Activated CD4-positive, alpha-beta T cell treated with anti-CD3 and anti-CD28 coated beads for 36 hours (primary cell): ENCODE measurements around the gene IFNL4. TPM values are rescaled to one million over a fixed set of nuclear protein-coding genes. Genes with fewer than 3 reads are reported as not detected.
"Not testable (repeated sequence)": the region's sequence is repeated elsewhere in the genome, so short reads cannot be mapped to it uniquely, and the experiment has no call there.

Source experiments
- ATAC-seq: fragments of 200-7000 bp; cut with Tn5 transposase; one replicate; pipeline ENCODE4 v1.10.0; 2021; ENCODE audit warnings: mild to moderate bottlenecking, moderate library complexity
- CTCF ChIA-PET: fragments of 350-600 bp; sonication (Branson Sonifier 250); formaldehyde crosslinking; loops from one replicate; lab custom pipeline; 2021; ENCODE audit warnings: antibody characterized with exemption; lab: Charles Lee
- POLR2A ChIA-PET: fragments of 350-600 bp; sonication (Branson Sonifier 250); formaldehyde crosslinking; loops from one replicate; lab custom pipeline; 2021; ENCODE audit warnings: antibody characterized with exemption, inconsistent platforms; lab: Charles Lee
- DNase-seq: peaks from one replicate; pipeline ENCODE4 v3.0.0-alpha.2; 2020
- H3K27ac Mint-ChIP-seq: one replicate; pipeline ENCODE4 v1.8.0; 2021; ENCODE audit warnings: mixed read lengths
- H3K27me3 Mint-ChIP-seq: one replicate; pipeline ENCODE4 v1.8.0; 2021; ENCODE audit warnings: mixed read lengths
- H3K36me3 Mint-ChIP-seq: one replicate; pipeline ENCODE4 v1.8.0; 2021; ENCODE audit warnings: low read depth, mixed read lengths
- H3K4me1 Mint-ChIP-seq: one replicate; pipeline ENCODE4 v1.8.0; 2021; ENCODE audit warnings: mixed read lengths
- H3K4me3 Mint-ChIP-seq: one replicate; pipeline ENCODE4 v1.8.0; 2021; ENCODE audit warnings: mild to moderate bottlenecking, moderate library complexity, mixed read lengths
- H3K9me3 Mint-ChIP-seq: one replicate; pipeline ENCODE4 v1.8.0; 2021; ENCODE audit warnings: low read depth, mixed read lengths
- intact Hi-C, 2 experiments: fragments of 100-400 bp; cut with DNase I in 1 of 2; cut with micrococcal nuclease in 1 of 2; formaldehyde crosslinking; loops; one replicate each; pipeline versions ENCODE4 v1.14.2 to v1.15.1; 2022 to 2024; cut with DNase I, micrococcal nuclease
- total RNA-seq, 2 experiments: library from RNA; stranded (reverse); gene quantifications; one replicate each; pipeline ENCODE4 v1.2.3, GENCODE V29; 2021

The IFNL4 gene
- not detected for total RNA-seq

- DNase-seq (no peak), ATAC-seq (no peak)
- CTCF ChIA-PET: no interaction called here
- no peak within 1 kb of the TSS for H3K27ac Mint-ChIP-seq
- POLR2A ChIA-PET: no interaction called here
- intact Hi-C loops: no loop called here
- peaks cover 2% of the 10 kb centered on the region for H3K4me1 Mint-ChIP-seq
- no peak within 1 kb of the TSS for H3K4me3 Mint-ChIP-seq
- H3K9me3 Mint-ChIP-seq: no peaks in the 10 kb centered on the region
- H3K27me3 Mint-ChIP-seq: peaks cover 10% of the 10 kb centered on the region
- H3K36me3 Mint-ChIP-seq: no peaks in the 10 kb centered on the region
Measured at GRCh38 chr19:39248806-39249205, at the start of gene IFNL4. TSS of gene IFNL4 (minus strand) at chr19:39248856.

DNA sequence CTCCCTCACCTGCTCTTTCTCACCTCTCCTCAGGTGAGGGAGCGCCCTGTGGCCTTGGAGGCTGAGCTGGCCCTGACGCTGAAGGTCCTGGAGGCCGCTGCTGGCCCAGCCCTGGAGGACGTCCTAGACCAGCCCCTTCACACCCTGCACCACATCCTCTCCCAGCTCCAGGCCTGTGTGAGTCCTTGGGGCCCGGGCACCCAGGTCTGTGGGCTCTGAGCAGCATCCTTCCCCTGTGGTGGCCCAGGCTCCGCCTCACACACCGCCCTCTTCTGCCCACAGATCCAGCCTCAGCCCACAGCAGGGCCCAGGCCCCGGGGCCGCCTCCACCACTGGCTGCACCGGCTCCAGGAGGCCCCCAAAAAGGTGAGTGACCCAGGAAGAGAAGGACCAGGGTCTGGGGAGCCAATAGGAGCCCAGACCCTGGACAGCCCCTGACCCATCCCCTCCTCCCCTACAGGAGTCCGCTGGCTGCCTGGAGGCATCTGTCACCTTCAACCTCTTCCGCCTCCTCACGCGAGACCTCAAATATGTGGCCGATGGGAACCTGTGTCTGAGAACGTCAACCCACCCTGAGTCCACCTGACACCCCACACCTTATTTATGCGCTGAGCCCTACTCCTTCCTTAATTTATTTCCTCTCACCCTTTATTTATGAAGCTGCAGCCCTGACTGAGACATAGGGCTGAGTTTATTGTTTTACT, 49.4 kb upstream of the IFNL4 start:
- H3K27ac Mint-ChIP-seq: no peak overlapping the region
- peak; percentile 89 for ATAC-seq

DNA sequence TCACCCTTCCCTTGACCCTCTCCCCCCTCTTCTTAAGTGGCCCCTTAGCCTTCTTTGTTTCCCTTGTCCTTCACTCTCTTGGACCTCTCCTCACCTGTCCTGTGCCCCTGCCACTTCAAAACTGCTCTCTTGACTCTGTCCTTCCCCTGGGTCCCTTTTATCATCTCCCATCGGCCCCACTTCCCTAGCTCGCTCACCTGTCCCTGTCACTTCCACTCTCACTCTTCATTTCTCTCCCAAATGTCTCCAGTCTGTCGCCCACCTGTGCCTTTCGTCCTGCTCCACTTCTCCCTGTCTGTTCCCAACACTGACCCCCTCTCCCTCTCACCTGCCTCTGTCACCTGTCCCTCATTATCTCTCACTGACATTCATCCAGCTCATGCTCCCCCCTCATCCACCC, 48.2 kb upstream of the IFNL4 start:
- ChIA-PET POLR2A (interaction anchor here (0.7 kb wide), 1 partner anchor 457 kb away, joined by 5 read pairs; no protein-coding TSS in a partner anchor), CTCF (interaction anchor here (0.7 to 1.5 kb wide), 2 partner anchors 26 to 245 kb away, joined by 3 to 5 read pairs; no protein-coding TSS in a partner anchor)
- H3K36me3 Mint-ChIP-seq: no peaks in the 10 kb centered on the region
- no peaks in the 10 kb centered on the region for H3K9me3 Mint-ChIP-seq
- peaks cover 9% of the 10 kb centered on the region for H3K4me1 Mint-ChIP-seq
- peaks cover 4% of the 10 kb centered on the region for H3K27me3 Mint-ChIP-seq
- peak overlapping the region; percentile 26 for H3K27ac Mint-ChIP-seq
- intact Hi-C loops: no loop called here
- ATAC-seq: no peak
- no peak overlapping the region for H3K4me3 Mint-ChIP-seq
- no peak for DNase-seq

More for the DNA sequence above, 49.4 kb upstream of the IFNL4 start:
- H3K27me3 Mint-ChIP-seq: peaks cover 3% of the 10 kb centered on the region
- no peaks in the 10 kb centered on the region for H3K36me3 Mint-ChIP-seq
- ChIA-PET CTCF (interaction anchor here (0.7 kb wide), 1 partner anchor 8 kb away, joined by 3 read pairs; no protein-coding TSS in a partner anchor), POLR2A (no interaction called here)
- intact Hi-C loops: no loop called here
- H3K9me3 Mint-ChIP-seq: no peaks in the 10 kb centered on the region
- H3K4me1 Mint-ChIP-seq: peaks cover 9% of the 10 kb centered on the region
- peak; percentile 65 for DNase-seq
- no peak overlapping the region for H3K4me3 Mint-ChIP-seq

DNA sequence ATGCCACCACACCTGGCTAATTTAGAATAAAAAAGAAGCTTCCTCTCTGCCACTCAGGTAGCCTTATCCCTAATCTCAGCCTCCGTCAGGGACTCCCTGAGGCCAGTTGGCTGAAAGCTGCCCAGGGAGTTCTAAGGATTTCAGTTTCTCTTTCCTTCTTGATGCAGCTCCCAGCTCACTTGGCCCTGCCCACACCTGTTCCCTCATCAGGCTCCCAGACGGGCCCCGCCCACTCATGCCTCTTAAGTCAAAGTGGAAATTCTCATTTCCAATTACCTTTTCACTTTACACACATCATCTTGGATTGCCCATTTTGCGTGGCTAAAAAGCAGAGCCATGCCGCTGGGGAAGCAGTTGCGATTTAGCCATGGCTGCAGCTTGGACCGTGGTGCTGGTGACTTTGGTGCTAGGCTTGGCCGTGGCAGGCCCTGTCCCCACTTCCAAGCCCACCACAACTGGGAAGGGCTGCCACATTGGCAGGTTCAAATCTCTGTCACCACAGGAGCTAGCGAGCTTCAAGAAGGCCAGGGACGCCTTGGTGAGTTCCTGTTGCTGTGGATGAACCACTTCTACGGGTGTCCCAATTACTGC, 47.5 kb upstream of the IFNL4 start, which contains the start of gene IFNL1:
IFNL1 (plus strand) TSS at position 353 of the 591 bp plus-strand sequence; CDS start at position 368, 15 bp downstream.
- Mint-ChIP-seq H3K4me3 (no peak within 1 kb of the TSS), H3K4me1 (peaks cover 9% of the 10 kb centered on the region), H3K27ac (peak within 1 kb of the TSS; percentile 26), H3K36me3 (no peaks in the 10 kb centered on the region), H3K27me3 (peaks cover 4% of the 10 kb centered on the region), H3K9me3 (no peaks in the 10 kb centered on the region)
- DNase-seq: peak; percentile 39
- intact Hi-C loops: no loop called here
- ATAC-seq: no peak
- POLR2A ChIA-PET: interaction anchor here (0.6 kb wide), 1 partner anchor 1029 kb away, joined by 4 read pairs; no protein-coding TSS in a partner anchor
- CTCF ChIA-PET: interaction anchor here (1.5 kb wide), 1 partner anchor 244 kb away, joined by 5 read pairs; no protein-coding TSS in a partner anchor

GRCh38 chr19:39293394-39293793, 44.7 kb upstream of the IFNL4 start:
- CTCF ChIA-PET: no interaction called here
- POLR2A ChIA-PET: no interaction called here
- H3K4me3 Mint-ChIP-seq: no peak overlapping the region
- no peak overlapping the region for H3K27ac Mint-ChIP-seq
- H3K36me3 Mint-ChIP-seq: no peaks in the 10 kb centered on the region
- H3K27me3 Mint-ChIP-seq: peaks cover 9% of the 10 kb centered on the region
- intact Hi-C loops: no loop called here
- no peak for ATAC-seq
- DNase-seq: no peak
- no peaks in the 10 kb centered on the region for H3K9me3 Mint-ChIP-seq
- H3K4me1 Mint-ChIP-seq: peaks cover 8% of the 10 kb centered on the region

DNA sequence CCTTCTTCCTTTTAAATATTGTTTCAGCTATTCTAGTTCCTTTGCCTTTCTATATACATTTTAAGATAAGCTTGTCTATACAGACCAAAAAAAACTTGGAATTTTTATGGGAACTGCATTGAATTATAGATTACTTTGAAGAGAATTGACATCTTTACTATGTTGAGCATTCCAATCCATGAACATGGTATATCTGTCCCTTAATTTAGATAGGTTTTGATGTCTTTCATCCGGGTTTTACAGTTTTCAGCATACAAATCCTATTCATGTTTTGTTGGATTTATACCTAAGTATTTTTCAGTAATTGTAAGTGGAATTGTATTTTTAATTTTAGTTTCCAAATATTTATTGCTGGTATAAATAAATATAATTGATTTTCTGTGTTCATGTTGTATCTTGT, 35.4 kb upstream of the IFNL4 start:
- Mint-ChIP-seq H3K27me3 (peaks cover 4% of the 10 kb centered on the region), H3K9me3 (peaks cover 2% of the 10 kb centered on the region), H3K27ac (no peak overlapping the region), H3K36me3 (no peaks in the 10 kb centered on the region), H3K4me1 (no peaks in the 10 kb centered on the region), H3K4me3 (no peak overlapping the region)
- ChIA-PET CTCF (no interaction called here), POLR2A (no interaction called here)
- intact Hi-C loops: no loop called here
- DNase-seq (no peak), ATAC-seq (no peak)

- peaks cover 4% of the 10 kb centered on the region for H3K27me3 Mint-ChIP-seq
- ATAC-seq (no peak), DNase-seq (no peak)
- no peak overlapping the region for H3K4me3 Mint-ChIP-seq
- ChIA-PET CTCF (interaction anchor here (0.6 kb wide), 1 partner anchor 1303 kb away, joined by 3 read pairs; no protein-coding TSS in a partner anchor), POLR2A (no interaction called here)
- peaks cover 2% of the 10 kb centered on the region for H3K9me3 Mint-ChIP-seq
- no peak overlapping the region for H3K27ac Mint-ChIP-seq
- no peaks in the 10 kb centered on the region for H3K4me1 Mint-ChIP-seq
- no peaks in the 10 kb centered on the region for H3K36me3 Mint-ChIP-seq
- intact Hi-C loops: no loop called here
Measured at GRCh38 chr19:39282021-39282420, 33.4 kb upstream of the IFNL4 start.

GRCh38 chr19:39277598-39277997, 28.9 kb upstream of the IFNL4 start:
- Mint-ChIP-seq H3K27me3 (peaks cover 2% of the 10 kb centered on the region), H3K4me1 (no peaks in the 10 kb centered on the region), H3K27ac (no peak overlapping the region), H3K9me3 (peaks cover 2% of the 10 kb centered on the region), H3K4me3 (no peak overlapping the region), H3K36me3 (no peaks in the 10 kb centered on the region)
- ATAC-seq: no peak
- POLR2A ChIA-PET: no interaction called here
- CTCF ChIA-PET: no interaction called here
- intact Hi-C loops: no loop called here
- DNase-seq: no peak

DNA sequence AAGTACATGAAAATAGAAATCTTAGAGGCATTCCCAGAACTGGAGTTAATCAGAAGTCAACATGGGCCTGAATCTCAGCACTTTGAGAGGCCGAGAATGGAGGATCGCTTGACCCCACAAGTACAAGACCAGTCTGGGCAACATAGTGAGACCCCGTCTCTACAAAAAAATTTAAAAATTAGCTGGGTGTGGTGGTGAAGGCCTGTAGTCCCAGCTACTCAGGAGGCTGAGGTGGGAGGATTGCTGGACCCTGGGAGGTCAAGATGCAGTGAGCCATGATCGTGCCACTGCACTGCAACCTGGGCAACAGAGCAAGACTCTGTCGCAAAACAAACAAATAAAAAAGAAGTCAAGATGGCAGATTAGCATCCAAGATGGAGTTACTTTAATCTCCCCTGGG, 28.1 kb upstream of the IFNL4 start:
- no peak for ATAC-seq
- no peak for DNase-seq
- no peak overlapping the region for H3K4me3 Mint-ChIP-seq
- ChIA-PET POLR2A (no interaction called here), CTCF (no interaction called here)
- no peaks in the 10 kb centered on the region for H3K4me1 Mint-ChIP-seq
- intact Hi-C loops: no loop called here
- no peaks in the 10 kb centered on the region for H3K9me3 Mint-ChIP-seq
- no peaks in the 10 kb centered on the region for H3K27me3 Mint-ChIP-seq
- no peaks in the 10 kb centered on the region for H3K36me3 Mint-ChIP-seq
- no peak overlapping the region for H3K27ac Mint-ChIP-seq

- intact Hi-C loops: no loop called here
- Mint-ChIP-seq H3K9me3 (no peaks in the 10 kb centered on the region), H3K36me3 (no peaks in the 10 kb centered on the region), H3K27ac (no peak overlapping the region), H3K4me3 (no peak overlapping the region), H3K27me3 (peaks cover 5% of the 10 kb centered on the region), H3K4me1 (no peaks in the 10 kb centered on the region)
- no peak for ATAC-seq
- POLR2A ChIA-PET: no interaction called here
- CTCF ChIA-PET: interaction anchor here (0.6 kb wide), 1 partner anchor 79 kb away, joined by 3 read pairs; the partner anchor contains the start of gene NCCRP1
- no peak for DNase-seq
Measured at GRCh38 chr19:39275578-39275977, 26.9 kb upstream of the IFNL4 start.

- H3K4me3 Mint-ChIP-seq, H3K36me3 Mint-ChIP-seq, POLR2A ChIA-PET, CTCF ChIA-PET, H3K27me3 Mint-ChIP-seq, H3K9me3 Mint-ChIP-seq, intact Hi-C loops, H3K4me1 Mint-ChIP-seq, H3K27ac Mint-ChIP-seq, ATAC-seq, DNase-seq: not testable (repeated sequence)
Measured at GRCh38 chr19:39273859-39274258, 25.2 kb upstream of the IFNL4 start.
